K562 (cell line): ENCODE data around the gene GSTO2. TPM values are rescaled to one million over a fixed set of nuclear protein-coding genes. Genes with fewer than 3 reads are reported as not detected.

Experiments
- CEBPG ChIP-seq, 3 experiments: fragments of 200-800 bp in 1 of 3; sonication (Bioruptor generic) in 1 of 3; sonication (generic) in 1 of 3; formaldehyde crosslinking in 1 of 3; IDR thresholded peaks in 2 of 3; conservative IDR thresholded peaks in 1 of 3; 2 replicates each; pipeline versions ENCODE4 v1.6.1 to v1.8.0; 2016 to 2022; ENCODE audit warnings: missing compliant biosample characterization in 2 of 3, missing genetic modification characterization in 2 of 3, mild to moderate bottlenecking in 1 of 3, missing genetic modification reagents in 1 of 3
- HDAC3 ChIP-seq: fragments of 450-650 bp; IDR thresholded peaks from 2 replicates; pipeline ENCODE4 v1.6.1; 2018; ENCODE audit warnings: borderline replicate concordance, mild to moderate bottlenecking, moderate library complexity; ENCODE audit not compliant: partially characterized antibody
- SOX6 ChIP-seq: fragments of 450-650 bp; IDR thresholded peaks from 2 replicates; pipeline ENCODE4 v1.6.1; 2014; ENCODE audit warnings: mild to moderate bottlenecking
- SUPT5H ChIP-seq: fragments of 450-650 bp; IDR thresholded peaks from 2 replicates; pipeline ENCODE4 v1.6.1; 2016
- ZFPM2 ChIP-seq: fragments of 250-450 bp; sonication (Bioruptor Pico); IDR thresholded peaks from 2 replicates; pipeline ENCODE4 v1.5.1; 2022; ENCODE audit warnings: mild to moderate bottlenecking
- polyA plus RNA-seq, 8 experiments: library from polyadenylated mRNA; depleted of rRNA in 4 of 8; stranded (reverse) in 5 of 8; unstranded in 3 of 8; fragments of >200 nt; fragmentation: Nextera tagmentation in 2 of 8; fragmentation: Illumina TruSeq in 1 of 8; extraction: Ambion mirVana in 2 of 8; extraction: Trizol in 1 of 8; gene quantifications; 2 replicates each; pipeline versions ENCODE4 v1.2.1 to v1.2.3, GENCODE V29; 2011 to 2014; ENCODE audit warnings: inconsistent platforms in 1 of 8, missing spikeins in 1 of 8
- total RNA-seq, 7 experiments: library from RNA; depleted of rRNA in 6 of 7; stranded (reverse); fragments of >200 nt in 6 of 7; fragmentation: Illumina TruSeq in 2 of 7; extraction: Trizol in 2 of 7; gene quantifications; 2 replicates each; pipeline versions ENCODE4 v1.2.1 to v1.2.3, GENCODE V29; 2011 to 2021; ENCODE audit warnings: low replicate concordance in 1 of 7
- TF ChIP-seq, protein P1 (sequence below), 2 experiments: fragments of 450-650 bp; formaldehyde crosslinking in 1 of 2; IDR thresholded peaks; 2 replicates each; pipeline versions ENCODE4 v1.4.0 to v1.6.1; 2014 to 2020; ENCODE audit warnings: mild to moderate bottlenecking in 2 of 2, borderline replicate concordance in 1 of 2, low read depth in 1 of 2
- TF ChIP-seq, protein P2 (sequence below), 2 experiments: IDR thresholded peaks; 2 replicates each; pipeline ENCODE4 v1.6.1; 2011; ENCODE audit warnings: borderline replicate concordance in 1 of 2, control low read depth in 1 of 2, low read depth in 1 of 2, low read length in 1 of 2, mild to moderate bottlenecking in 1 of 2, mixed read lengths in 1 of 2, moderate library complexity in 1 of 2; ENCODE audit not compliant: insufficient read depth in 1 of 2, insufficient read length in 1 of 2, poor library complexity in 1 of 2, severe bottlenecking in 1 of 2; ENCODE audit errors: extremely low read depth in 1 of 2
- TF ChIP-seq, protein P3 (sequence below): sonication (generic); formaldehyde crosslinking; IDR thresholded peaks from 2 replicates; pipeline ENCODE4 v1.8.0; 2022; ENCODE audit warnings: missing genetic modification reagents, mild to moderate bottlenecking, moderate library complexity, borderline replicate concordance
- TF ChIP-seq, protein P4 (sequence below): fragments of 200-800 bp; sonication (Bioruptor generic); IDR thresholded peaks from 2 replicates; pipeline ENCODE4 v1.6.1; 2016; ENCODE audit warnings: missing genetic modification characterization, missing compliant biosample characterization

The GSTO2 gene
- total and polyA plus RNA-seq, 9 of the 15 experiments (the other 6 are each of a cell fraction or from before 2014, with no cell fraction given), result 0.18 to 1.8 (median 0.90) TPM

DNA sequence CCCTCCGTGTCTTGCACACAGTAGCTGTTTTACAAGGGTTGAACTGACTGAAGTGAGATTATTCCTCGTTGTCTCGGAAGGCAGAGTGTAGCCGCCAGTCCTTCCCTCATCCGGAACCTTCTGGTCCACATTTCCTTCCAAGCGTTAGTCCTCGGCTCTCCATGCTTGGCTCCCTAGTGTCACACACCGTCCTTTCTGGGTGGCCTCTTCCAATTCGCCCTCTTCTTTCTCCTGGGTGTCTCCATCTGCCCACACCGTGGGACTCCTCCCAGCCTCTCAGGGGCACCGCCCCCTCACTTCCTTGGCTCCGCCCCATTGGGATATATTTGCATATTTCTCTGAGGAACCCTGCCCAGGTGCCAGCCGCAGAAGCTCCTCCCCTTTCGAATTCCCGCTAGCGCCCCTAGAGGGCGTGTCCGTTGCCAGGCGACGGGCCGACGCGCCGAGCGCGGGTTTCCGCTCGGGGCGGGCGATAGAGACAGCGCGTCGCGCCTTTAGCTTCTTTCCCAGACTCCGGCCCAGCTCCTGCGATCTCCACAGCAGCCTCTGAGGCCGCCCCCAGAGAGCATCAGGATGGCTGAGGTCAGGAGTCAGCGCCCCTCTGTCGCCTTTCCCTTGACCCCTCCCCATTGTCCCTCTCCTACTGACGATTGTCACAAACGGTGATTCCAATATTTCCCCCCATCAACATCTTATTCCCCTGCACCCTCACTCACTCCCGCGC is 84.5 kb downstream of the GSTO2 start, which contains the start of gene CFAP58 (continued):
- TF ChIP-seq, protein P1, sequence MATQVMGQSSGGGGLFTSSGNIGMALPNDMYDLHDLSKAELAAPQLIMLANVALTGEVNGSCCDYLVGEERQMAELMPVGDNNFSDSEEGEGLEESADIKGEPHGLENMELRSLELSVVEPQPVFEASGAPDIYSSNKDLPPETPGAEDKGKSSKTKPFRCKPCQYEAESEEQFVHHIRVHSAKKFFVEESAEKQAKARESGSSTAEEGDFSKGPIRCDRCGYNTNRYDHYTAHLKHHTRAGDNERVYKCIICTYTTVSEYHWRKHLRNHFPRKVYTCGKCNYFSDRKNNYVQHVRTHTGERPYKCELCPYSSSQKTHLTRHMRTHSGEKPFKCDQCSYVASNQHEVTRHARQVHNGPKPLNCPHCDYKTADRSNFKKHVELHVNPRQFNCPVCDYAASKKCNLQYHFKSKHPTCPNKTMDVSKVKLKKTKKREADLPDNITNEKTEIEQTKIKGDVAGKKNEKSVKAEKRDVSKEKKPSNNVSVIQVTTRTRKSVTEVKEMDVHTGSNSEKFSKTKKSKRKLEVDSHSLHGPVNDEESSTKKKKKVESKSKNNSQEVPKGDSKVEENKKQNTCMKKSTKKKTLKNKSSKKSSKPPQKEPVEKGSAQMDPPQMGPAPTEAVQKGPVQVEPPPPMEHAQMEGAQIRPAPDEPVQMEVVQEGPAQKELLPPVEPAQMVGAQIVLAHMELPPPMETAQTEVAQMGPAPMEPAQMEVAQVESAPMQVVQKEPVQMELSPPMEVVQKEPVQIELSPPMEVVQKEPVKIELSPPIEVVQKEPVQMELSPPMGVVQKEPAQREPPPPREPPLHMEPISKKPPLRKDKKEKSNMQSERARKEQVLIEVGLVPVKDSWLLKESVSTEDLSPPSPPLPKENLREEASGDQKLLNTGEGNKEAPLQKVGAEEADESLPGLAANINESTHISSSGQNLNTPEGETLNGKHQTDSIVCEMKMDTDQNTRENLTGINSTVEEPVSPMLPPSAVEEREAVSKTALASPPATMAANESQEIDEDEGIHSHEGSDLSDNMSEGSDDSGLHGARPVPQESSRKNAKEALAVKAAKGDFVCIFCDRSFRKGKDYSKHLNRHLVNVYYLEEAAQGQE (IDR thresholded peaks at IDR 0.05; ENCODE audit: borderline replicate concordance), result no peak
- TF ChIP-seq, protein P1 (CRISPR knock-in tag; IDR thresholded peaks at IDR 0.05; ENCODE audit: low read depth), result 0 out of 2 replicates have a peak, but pooled peaks have one; percentile 33
- TF ChIP-seq, protein P2, sequence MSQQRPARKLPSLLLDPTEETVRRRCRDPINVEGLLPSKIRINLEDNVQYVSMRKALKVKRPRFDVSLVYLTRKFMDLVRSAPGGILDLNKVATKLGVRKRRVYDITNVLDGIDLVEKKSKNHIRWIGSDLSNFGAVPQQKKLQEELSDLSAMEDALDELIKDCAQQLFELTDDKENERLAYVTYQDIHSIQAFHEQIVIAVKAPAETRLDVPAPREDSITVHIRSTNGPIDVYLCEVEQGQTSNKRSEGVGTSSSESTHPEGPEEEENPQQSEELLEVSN (IDR thresholded peaks at IDR 0.05; ENCODE audit: borderline replicate concordance in 1 of 2, extremely low read depth in 1 of 2, insufficient read depth in 1 of 2, insufficient read length in 1 of 2, low read depth in 1 of 2, low read length in 1 of 2, poor library complexity in 1 of 2, severe bottlenecking in 1 of 2), result peak; percentile 88 to 94
- TF ChIP-seq SUPT5H (peak; percentile 54; the same call in 1 of the 2 replicates), ZFPM2 (no peak), SOX6 (no peak), HDAC3 (no peak), CEBPG (CRISPR knock-in tag; IDR thresholded peaks at IDR 0.05) (no peak), CEBPG (tag; conservative IDR thresholded peaks at IDR 0.05 in 1 of 2, IDR thresholded peaks at IDR 0.05 in 1 of 2) (no peak)
- TF ChIP-seq, protein P3, sequence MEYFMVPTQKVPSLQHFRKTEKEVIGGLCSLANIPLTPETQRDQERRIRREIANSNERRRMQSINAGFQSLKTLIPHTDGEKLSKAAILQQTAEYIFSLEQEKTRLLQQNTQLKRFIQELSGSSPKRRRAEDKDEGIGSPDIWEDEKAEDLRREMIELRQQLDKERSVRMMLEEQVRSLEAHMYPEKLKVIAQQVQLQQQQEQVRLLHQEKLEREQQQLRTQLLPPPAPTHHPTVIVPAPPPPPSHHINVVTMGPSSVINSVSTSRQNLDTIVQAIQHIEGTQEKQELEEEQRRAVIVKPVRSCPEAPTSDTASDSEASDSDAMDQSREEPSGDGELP, result peak; percentile 69
- TF ChIP-seq, protein P4, sequence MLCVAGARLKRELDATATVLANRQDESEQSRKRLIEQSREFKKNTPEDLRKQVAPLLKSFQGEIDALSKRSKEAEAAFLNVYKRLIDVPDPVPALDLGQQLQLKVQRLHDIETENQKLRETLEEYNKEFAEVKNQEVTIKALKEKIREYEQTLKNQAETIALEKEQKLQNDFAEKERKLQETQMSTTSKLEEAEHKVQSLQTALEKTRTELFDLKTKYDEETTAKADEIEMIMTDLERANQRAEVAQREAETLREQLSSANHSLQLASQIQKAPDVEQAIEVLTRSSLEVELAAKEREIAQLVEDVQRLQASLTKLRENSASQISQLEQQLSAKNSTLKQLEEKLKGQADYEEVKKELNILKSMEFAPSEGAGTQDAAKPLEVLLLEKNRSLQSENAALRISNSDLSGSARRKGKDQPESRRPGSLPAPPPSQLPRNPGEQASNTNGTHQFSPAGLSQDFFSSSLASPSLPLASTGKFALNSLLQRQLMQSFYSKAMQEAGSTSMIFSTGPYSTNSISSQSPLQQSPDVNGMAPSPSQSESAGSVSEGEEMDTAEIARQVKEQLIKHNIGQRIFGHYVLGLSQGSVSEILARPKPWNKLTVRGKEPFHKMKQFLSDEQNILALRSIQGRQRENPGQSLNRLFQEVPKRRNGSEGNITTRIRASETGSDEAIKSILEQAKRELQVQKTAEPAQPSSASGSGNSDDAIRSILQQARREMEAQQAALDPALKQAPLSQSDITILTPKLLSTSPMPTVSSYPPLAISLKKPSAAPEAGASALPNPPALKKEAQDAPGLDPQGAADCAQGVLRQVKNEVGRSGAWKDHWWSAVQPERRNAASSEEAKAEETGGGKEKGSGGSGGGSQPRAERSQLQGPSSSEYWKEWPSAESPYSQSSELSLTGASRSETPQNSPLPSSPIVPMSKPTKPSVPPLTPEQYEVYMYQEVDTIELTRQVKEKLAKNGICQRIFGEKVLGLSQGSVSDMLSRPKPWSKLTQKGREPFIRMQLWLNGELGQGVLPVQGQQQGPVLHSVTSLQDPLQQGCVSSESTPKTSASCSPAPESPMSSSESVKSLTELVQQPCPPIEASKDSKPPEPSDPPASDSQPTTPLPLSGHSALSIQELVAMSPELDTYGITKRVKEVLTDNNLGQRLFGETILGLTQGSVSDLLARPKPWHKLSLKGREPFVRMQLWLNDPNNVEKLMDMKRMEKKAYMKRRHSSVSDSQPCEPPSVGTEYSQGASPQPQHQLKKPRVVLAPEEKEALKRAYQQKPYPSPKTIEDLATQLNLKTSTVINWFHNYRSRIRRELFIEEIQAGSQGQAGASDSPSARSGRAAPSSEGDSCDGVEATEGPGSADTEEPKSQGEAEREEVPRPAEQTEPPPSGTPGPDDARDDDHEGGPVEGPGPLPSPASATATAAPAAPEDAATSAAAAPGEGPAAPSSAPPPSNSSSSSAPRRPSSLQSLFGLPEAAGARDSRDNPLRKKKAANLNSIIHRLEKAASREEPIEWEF (CRISPR knock-in tag), result no peak
